Neuronal stem cell (in vitro differentiated cells): ENCODE results near the gene PLD5.
"Not testable (repeated sequence)": the region's sequence is repeated elsewhere in the genome, so short reads cannot be mapped to it uniquely, and the experiment has no call there.

Experiments
- DNase-seq: peaks from one replicate; pipeline ENCODE4 v3.0.0-alpha.2; 2013; ENCODE audit warnings: low spot score
- H2AFZ ChIP-seq: one replicate; pipeline ENCODE4 v1.6.1; 2013; ENCODE audit warnings: mild to moderate bottlenecking, low read length, inconsistent platforms
- H2AK5ac ChIP-seq: 2 replicates; pipeline ENCODE4 v1.6.1; 2013; ENCODE audit warnings: low read depth, mild to moderate bottlenecking, inconsistent platforms, low read length, moderate library complexity, mixed read lengths
- H2BK120ac ChIP-seq: 2 replicates; pipeline ENCODE4 v1.6.1; 2013; ENCODE audit warnings: low read depth, mild to moderate bottlenecking, inconsistent platforms, low read length, moderate library complexity, mixed read lengths
- H2BK12ac ChIP-seq: one replicate; pipeline ENCODE4 v1.6.1; 2013; ENCODE audit warnings: low read length, inconsistent platforms
- H2BK15ac ChIP-seq: 2 replicates; pipeline ENCODE4 v1.6.1; 2013; ENCODE audit warnings: mild to moderate bottlenecking, low read length, inconsistent platforms, mixed read lengths
- H2BK5ac ChIP-seq: one replicate; pipeline ENCODE4 v1.6.1; 2013; ENCODE audit warnings: inconsistent platforms, mild to moderate bottlenecking, low read length, moderate library complexity
- H3K14ac ChIP-seq: one replicate; pipeline ENCODE4 v1.6.1; 2013; ENCODE audit warnings: low read length, inconsistent platforms
- H3K18ac ChIP-seq: 2 replicates; pipeline ENCODE4 v1.6.1; 2013; ENCODE audit warnings: low read length, inconsistent platforms
- H3K23ac ChIP-seq: 2 replicates; pipeline ENCODE4 v1.6.1; 2013; ENCODE audit warnings: low read depth, mild to moderate bottlenecking, mixed read lengths, low read length, inconsistent platforms; ENCODE audit not compliant: poor library complexity
- H3K27ac ChIP-seq: replicated peaks from 3 replicates; pipeline ENCODE4 v1.5.1; 2013; ENCODE audit warnings: low read length, inconsistent platforms
- H3K27me3 ChIP-seq, 3 experiments: 2 replicates each; pipeline ENCODE4 v1.6.1; 2013; ENCODE audit warnings: low read length in 3 of 3, mild to moderate bottlenecking in 2 of 3, inconsistent platforms in 1 of 3, low read depth in 1 of 3, mixed read lengths in 1 of 3, moderate library complexity in 1 of 3; ENCODE audit not compliant: control insufficient read depth in 3 of 3, insufficient read depth in 3 of 3
- H3K36me3 ChIP-seq, 2 donors: replicated peaks in 1 of 2; 2 replicates each; pipeline ENCODE4 v1.6.1; 2013; ENCODE audit warnings: low read length in 2 of 2; ENCODE audit not compliant: control insufficient read depth in 2 of 2, insufficient read depth in 2 of 2
- H3K4ac ChIP-seq: 2 replicates; pipeline ENCODE4 v1.6.1; 2013; ENCODE audit warnings: inconsistent platforms, mild to moderate bottlenecking, low read length, moderate library complexity
- H3K4me1 ChIP-seq, 2 donors: 1 replicate in 1 of 2; 2 replicates in 1 of 2; pipeline ENCODE4 v1.6.1; 2013; ENCODE audit warnings: low read length in 2 of 2, low read depth in 1 of 2; ENCODE audit not compliant: control insufficient read depth in 2 of 2, insufficient read depth in 1 of 2
- H3K4me2 ChIP-seq: one replicate; pipeline ENCODE4 v1.6.1; 2013; ENCODE audit warnings: mild to moderate bottlenecking, low read length, inconsistent platforms; ENCODE audit not compliant: insufficient read depth, poor library complexity, severe bottlenecking
- H3K4me3 ChIP-seq, 2 donors: 2 replicates each; pipeline ENCODE4 v1.5.1; 2013; ENCODE audit warnings: low read length in 2 of 2, mild to moderate bottlenecking in 2 of 2, inconsistent platforms in 1 of 2, moderate library complexity in 1 of 2
- H3K79me1 ChIP-seq: one replicate; pipeline ENCODE4 v1.6.1; 2013; ENCODE audit warnings: low read depth, mild to moderate bottlenecking, inconsistent platforms, low read length, moderate library complexity
- H3K9ac ChIP-seq: one replicate; pipeline ENCODE4 v1.6.1; 2013; ENCODE audit warnings: mild to moderate bottlenecking, low read depth, low read length, inconsistent platforms; ENCODE audit not compliant: poor library complexity
- H3K9me3 ChIP-seq, 2 donors: replicated peaks in 1 of 2; 2 replicates each; pipeline versions ENCODE3 to v1.6.1; 2013; ENCODE audit warnings: low read length in 2 of 2, mild to moderate bottlenecking in 2 of 2, inconsistent platforms in 1 of 2, low read depth in 1 of 2, mixed read lengths in 1 of 2, moderate library complexity in 1 of 2; ENCODE audit not compliant: control insufficient read depth in 2 of 2, insufficient read depth in 1 of 2
- H4K8ac ChIP-seq: one replicate; pipeline ENCODE4 v1.6.1; 2013; ENCODE audit warnings: low read depth, mild to moderate bottlenecking, inconsistent platforms, low read length, moderate library complexity
- H4K91ac ChIP-seq: one replicate; pipeline ENCODE4 v1.6.1; 2013; ENCODE audit warnings: low read length, low read depth, mild to moderate bottlenecking, inconsistent platforms; ENCODE audit not compliant: poor library complexity
- WGBS, 2 donors: extraction: QIAGEN DNeasy Blood & Tissue Kit; methylation state at CpG; one replicate each; pipeline ENCODE4 v1.1.7; 2013; ENCODE audit warnings: missing lambda C conversion rate in 2 of 2, mixed read lengths in 1 of 2; ENCODE audit not compliant: insufficient read length in 2 of 2, insufficient replicate concordance in 1 of 2; ENCODE audit errors: extremely low coverage in 2 of 2; 5-methylcytosine and 5-hydroxymethylcytosine counted together

Gene PLD5

DNA sequence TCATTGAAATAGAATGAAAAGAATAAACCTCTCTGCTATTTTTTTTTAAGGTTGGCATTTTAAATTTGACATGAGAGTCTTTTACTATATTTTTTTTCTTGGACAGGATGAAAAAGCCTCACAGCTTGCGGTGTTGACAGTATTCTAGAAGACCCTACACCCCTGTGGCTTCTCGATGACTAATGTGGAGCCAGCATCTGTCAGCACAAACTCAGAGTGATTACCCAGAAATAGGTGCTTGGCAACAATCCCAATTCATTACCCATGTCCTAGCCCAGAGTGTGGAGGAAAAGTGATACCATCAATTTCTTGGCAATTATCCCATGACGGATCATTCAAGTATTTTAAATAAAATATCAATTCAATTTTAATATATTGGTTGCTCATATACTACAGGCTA, 338.8 kb downstream of the PLD5 start:
- no peak overlapping the region for H2BK5ac ChIP-seq
- no peak overlapping the region for H2BK15ac ChIP-seq
- H3K79me1 ChIP-seq: no peaks in the 10 kb centered on the region
- no peak overlapping the region for H2BK12ac ChIP-seq
- no peak overlapping the region for H3K4me2 ChIP-seq
- H3K23ac ChIP-seq: no peak overlapping the region
- H3K27me3 ChIP-seq: no peaks in the 10 kb centered on the region
- H3K18ac ChIP-seq: no peak overlapping the region
- no peak overlapping the region for H3K4me3 ChIP-seq
- DNase-seq: no peak
- H2BK120ac ChIP-seq: no peak overlapping the region
- H3K36me3 ChIP-seq: no peaks in the 10 kb centered on the region
- H3K4me1 ChIP-seq: no peaks in the 10 kb centered on the region
- no peak overlapping the region for H3K4ac ChIP-seq
- no peak overlapping the region for H4K91ac ChIP-seq
- H3K9ac ChIP-seq: no peak overlapping the region
- no peaks in the 10 kb centered on the region for H3K9me3 ChIP-seq
- H2AK5ac ChIP-seq: no peak overlapping the region
- no peak overlapping the region for H2AFZ ChIP-seq
- no peak overlapping the region for H4K8ac ChIP-seq
- H3K14ac ChIP-seq: no peak overlapping the region
- WGBS, 2 donors: no CpG with 5 or more reads among the region's 3 CpGs
- no peak overlapping the region for H3K27ac ChIP-seq

DNA sequence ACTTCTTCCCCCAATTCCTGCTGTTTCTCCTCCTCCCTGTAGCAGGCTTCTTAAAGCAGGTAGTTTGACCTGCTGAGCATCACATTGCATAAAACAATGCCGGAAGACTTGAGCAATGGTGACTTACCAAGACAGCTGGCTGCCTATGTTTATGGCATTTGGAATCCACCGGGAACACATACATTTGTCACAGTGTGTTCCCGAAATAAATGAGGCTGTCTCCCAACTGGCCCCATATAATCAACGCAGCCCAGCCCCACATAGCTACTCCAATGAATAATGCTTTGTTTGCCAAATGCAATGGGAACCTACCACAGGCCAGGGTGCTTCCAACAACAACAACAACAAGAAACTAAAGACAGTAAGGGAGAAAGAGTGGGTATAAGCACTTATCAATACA, 339.5 kb downstream of the PLD5 start:
- no peaks in the 10 kb centered on the region for H3K27me3 ChIP-seq
- DNase-seq: no peak
- WGBS, 2 donors: no CpG with 5 or more reads among the region's 4 CpGs

DNA sequence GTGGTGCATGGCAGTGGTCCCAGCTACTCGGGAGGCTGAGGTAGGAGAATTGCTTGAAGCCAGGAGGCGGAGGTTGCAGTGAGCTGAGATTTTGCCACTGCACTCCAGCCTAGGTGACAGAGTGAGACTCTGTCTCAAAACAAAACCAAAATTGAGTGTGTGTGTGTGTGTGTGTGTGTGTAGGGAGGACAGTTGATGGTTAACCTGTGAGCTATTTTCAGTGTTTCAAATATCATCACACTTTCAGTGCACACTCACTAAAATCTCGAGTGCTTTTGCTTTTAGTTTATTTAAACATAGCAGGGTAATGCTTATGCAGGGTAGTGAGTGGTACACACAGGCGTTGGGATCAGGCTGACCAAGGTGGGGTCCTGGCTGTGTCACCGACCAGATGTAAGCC, 344.7 kb downstream of the PLD5 start:
- not testable (repeated sequence) for H2BK5ac ChIP-seq, H2AFZ ChIP-seq, H3K23ac ChIP-seq, H4K8ac ChIP-seq, H3K36me3 ChIP-seq, H3K18ac ChIP-seq, H3K9me3 ChIP-seq, H3K4me1 ChIP-seq, H3K4ac ChIP-seq, H2BK15ac ChIP-seq, H2BK12ac ChIP-seq, DNase-seq, H3K27ac ChIP-seq, H2AK5ac ChIP-seq, H4K91ac ChIP-seq, H3K4me3 ChIP-seq, H3K14ac ChIP-seq, H3K9ac ChIP-seq, H2BK120ac ChIP-seq, H3K27me3 ChIP-seq, H3K4me2 ChIP-seq, H3K79me1 ChIP-seq
- WGBS, 2 donors: no CpG with 5 or more reads among the region's 5 CpGs

More for the DNA sequence above, 339.5 kb downstream of the PLD5 start:
- no peak overlapping the region for H4K91ac ChIP-seq
- H3K14ac ChIP-seq: no peak overlapping the region
- no peak overlapping the region for H3K9ac ChIP-seq
- no peaks in the 10 kb centered on the region for H3K79me1 ChIP-seq
- no peaks in the 10 kb centered on the region for H3K9me3 ChIP-seq
- H2AK5ac ChIP-seq: no peak overlapping the region
- H3K36me3 ChIP-seq: no peaks in the 10 kb centered on the region
- no peak overlapping the region for H2BK120ac ChIP-seq
- no peak overlapping the region for H3K4ac ChIP-seq
- no peak overlapping the region for H2BK12ac ChIP-seq
- no peak overlapping the region for H4K8ac ChIP-seq
- no peak overlapping the region for H3K4me3 ChIP-seq
- H3K18ac ChIP-seq: no peak overlapping the region
- H2AFZ ChIP-seq: no peak overlapping the region
- no peak overlapping the region for H3K27ac ChIP-seq
- H3K4me2 ChIP-seq: no peak overlapping the region
- H2BK15ac ChIP-seq: no peak overlapping the region
- H3K23ac ChIP-seq: no peak overlapping the region
- no peak overlapping the region for H2BK5ac ChIP-seq
- H3K4me1 ChIP-seq: peaks cover 0 to under 1% of the 10 kb centered on the region in 2 donors

- no peak overlapping the region for H4K8ac ChIP-seq
- no peak overlapping the region for H3K4me3 ChIP-seq
- WGBS, 2 donors: no CpG with 5 or more reads among the region's 8 CpGs
- no peak overlapping the region for H2BK15ac ChIP-seq
- H3K79me1 ChIP-seq: no peaks in the 10 kb centered on the region
- H3K4me1 ChIP-seq: peaks cover 0 to 5% of the 10 kb centered on the region in 2 donors
- H2BK12ac ChIP-seq: no peak overlapping the region
- H3K18ac ChIP-seq: no peak overlapping the region
- H3K27ac ChIP-seq: no peak overlapping the region
- no peak overlapping the region for H2BK120ac ChIP-seq
- H3K14ac ChIP-seq: no peak overlapping the region
- H2BK5ac ChIP-seq: no peak overlapping the region
- no peak overlapping the region for H3K9ac ChIP-seq
- no peaks in the 10 kb centered on the region for H3K36me3 ChIP-seq
- H3K4me2 ChIP-seq: no peak overlapping the region
- no peak overlapping the region for H2AK5ac ChIP-seq
- H3K27me3 ChIP-seq: no peaks in the 10 kb centered on the region
- H3K9me3 ChIP-seq: no peaks in the 10 kb centered on the region
- DNase-seq: no peak
- H3K4ac ChIP-seq: no peak overlapping the region
- H3K23ac ChIP-seq: no peak overlapping the region
- no peak overlapping the region for H4K91ac ChIP-seq
- H2AFZ ChIP-seq: no peak overlapping the region
Measured at GRCh38 chr1:242178924-242179708, 345.4 kb downstream of the PLD5 start.
